ENCODE measurements around the gene PPP6R3. TPM values are rescaled to one million over a fixed set of nuclear protein-coding genes. Genes with fewer than 3 reads are reported as not detected.
"Not testable (repeated sequence)": the region's sequence is repeated elsewhere in the genome, so short reads cannot be mapped to it uniquely, and the experiment has no call there.

Gene PPP6R3
- total RNA-seq, 1 experiment from 2014 or later = 163 TPM

- peaks cover 15% of the 10 kb centered on the region; the same call in 1 of the 2 replicates for H3K36me3 ChIP-seq (ENCODE audit: control insufficient read depth, insufficient read depth, low read length)
- TF ChIP-seq CTCF (IDR thresholded peaks at IDR 0.05) (no peak), REST (IDR thresholded peaks at IDR 0.05; ENCODE audit: insufficient read depth in 1 of 2, low read depth in 2 of 2, low read length in 1 of 2) (no peak), SIN3A (IDR thresholded peaks at IDR 0.05; ENCODE audit: borderline replicate concordance, insufficient read depth, low read depth, low read length) (no peak), TCF7L2 (IDR thresholded peaks at IDR 0.05; ENCODE audit: low read depth, low read length) (no peak), POLR2AphosphoS5 (IDR thresholded peaks at IDR 0.05; ENCODE audit: low read depth, low read length) (no peak)
- ChIA-PET CTCF (no interaction called here), POLR2A (no interaction called here)
- BruUV-seq (replicated peaks) = no TSS peak
- H3K27me3 ChIP-seq (ENCODE audit: control insufficient read depth, insufficient read depth, low read length) = no peaks in the 10 kb centered on the region
- H3K9me3 ChIP-seq (ENCODE audit: control insufficient read depth, insufficient read depth, low read depth, low read length) = peaks cover 10% of the 10 kb centered on the region; the same call in 1 of the 2 replicates
- DNase-seq (ENCODE audit: low read depth, low spot score) (no peak), ATAC-seq (no peak)
- in situ Hi-C loops (cut with HindIII; ENCODE audit: low pct_unique_long_range_greater_than_20kb, low sequenced_read_pairs) = no loop called here
- no peak overlapping the region for H3K4me3 ChIP-seq (ENCODE audit: low read depth in 2 of 2, low read length in 2 of 2)
- H3K4me1 ChIP-seq (ENCODE audit: control insufficient read depth, insufficient read depth, low read length) = 0 out of 2 replicates have a peak, but pooled peaks cover 4% of the 10 kb centered on the region
- no peak overlapping the region for H3K27ac ChIP-seq (ENCODE audit: low read length)
- intact Hi-C loops (cut with micrococcal nuclease; ENCODE audit: unreplicated experiment) = no loop called here
Measured at GRCh38 chr11:68433541-68433940, 27.0 kb upstream of the PPP6R3 start.

DNA sequence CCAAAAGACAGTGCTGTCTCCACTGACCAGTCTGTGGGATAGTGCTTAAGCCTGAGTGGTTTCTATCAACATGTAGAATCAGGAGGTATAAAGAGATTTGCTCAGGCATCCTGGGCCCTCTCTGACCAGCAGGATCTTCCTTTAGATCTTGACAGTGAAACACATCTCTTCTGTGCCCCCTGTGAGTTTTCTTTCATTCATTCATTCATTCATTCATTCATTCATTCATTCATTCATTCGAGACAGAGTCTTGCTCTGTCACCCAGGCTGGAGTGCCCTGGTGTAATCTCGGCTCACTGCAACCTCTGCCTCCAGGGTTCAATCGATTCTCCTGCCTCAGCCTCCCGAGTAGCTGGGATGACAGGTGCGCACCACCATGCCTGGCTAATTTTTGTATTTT lies 26.4 kb upstream of the PPP6R3 start:
- ATAC-seq; in situ Hi-C loops (cut with HindIII; ENCODE audit: low pct_unique_long_range_greater_than_20kb, low sequenced_read_pairs); H3K27me3 ChIP-seq (ENCODE audit: control insufficient read depth, insufficient read depth, low read length); POLR2A ChIA-PET; intact Hi-C loops (cut with micrococcal nuclease; ENCODE audit: unreplicated experiment); CTCF ChIA-PET; BruUV-seq (replicated peaks); DNase-seq (ENCODE audit: low read depth, low spot score); H3K27ac ChIP-seq (ENCODE audit: low read length); H3K4me3 ChIP-seq (ENCODE audit: low read depth in 2 of 2, low read length in 2 of 2); H3K4me1 ChIP-seq (ENCODE audit: control insufficient read depth, insufficient read depth, low read length); H3K9me3 ChIP-seq (ENCODE audit: control insufficient read depth, insufficient read depth, low read depth, low read length): not testable (repeated sequence)
- H3K36me3 ChIP-seq (ENCODE audit: control insufficient read depth, insufficient read depth, low read length) = peaks cover 17% of the 10 kb centered on the region; the same call in 1 of the 2 replicates

GRCh38 chr11:68436162-68436888 lies 24.2 kb upstream of the PPP6R3 start:
- Histone ChIP-seq H3K27ac (ENCODE audit: low read length) (no peak overlapping the region), H3K4me1 (ENCODE audit: control insufficient read depth, insufficient read depth, low read length) (0 out of 2 replicates have a peak, but pooled peaks cover 4% of the 10 kb centered on the region), H3K9me3 (ENCODE audit: control insufficient read depth, insufficient read depth, low read depth, low read length) (no peaks in the 10 kb centered on the region), H3K4me3 (ENCODE audit: low read depth in 2 of 2, low read length in 2 of 2) (no peak overlapping the region), H3K36me3 (ENCODE audit: control insufficient read depth, insufficient read depth, low read length) (peaks cover 13% of the 10 kb centered on the region; the same call in 1 of the 2 replicates), H3K27me3 (ENCODE audit: control insufficient read depth, insufficient read depth, low read length) (no peaks in the 10 kb centered on the region)
- ATAC-seq (no peak), DNase-seq (ENCODE audit: low read depth, low spot score) (no peak)
- ChIA-PET CTCF (no interaction called here), POLR2A (no interaction called here)
- TF ChIP-seq CTCF (IDR thresholded peaks at IDR 0.05) = no peak
- TF ChIP-seq POLR2AphosphoS5 (IDR thresholded peaks at IDR 0.05; ENCODE audit: low read depth, low read length) = no peak
- TF ChIP-seq TCF7L2 (IDR thresholded peaks at IDR 0.05; ENCODE audit: low read depth, low read length) = no peak
- no peak for TF ChIP-seq REST (IDR thresholded peaks at IDR 0.05; ENCODE audit: insufficient read depth in 1 of 2, low read depth in 2 of 2, low read length in 1 of 2)
- TF ChIP-seq SIN3A (IDR thresholded peaks at IDR 0.05; ENCODE audit: borderline replicate concordance, insufficient read depth, low read depth, low read length) = no peak
- no TSS peak for BruUV-seq (replicated peaks)
- in situ Hi-C loops (cut with HindIII; ENCODE audit: low pct_unique_long_range_greater_than_20kb, low sequenced_read_pairs) = no loop called here
- intact Hi-C loops (cut with micrococcal nuclease; ENCODE audit: unreplicated experiment) = no loop called here

Measured in Panc1 (cell line).